ENCODE data around the gene MIOS.
"Not testable (repeated sequence)": the region's sequence is repeated elsewhere in the genome, so short reads cannot be mapped to it uniquely, and the experiment has no call there.

Gene MIOS

GRCh38 chr7:7647495-7648036, 80.9 kb downstream of the MIOS start:
- DNase-seq (ENCODE audit: low spot score): no peak

- DNase-seq (ENCODE audit: low spot score): no peak
Observed at GRCh38 chr7:7650682-7651206, 84.1 kb downstream of the MIOS start.

- DNase-seq (ENCODE audit: low spot score): no peak
Observed at GRCh38 chr7:7651479-7651878, 84.8 kb downstream of the MIOS start.

- DNase-seq (ENCODE audit: low spot score): no peak
Observed at GRCh38 chr7:7652798-7653540, 86.3 kb downstream of the MIOS start.

- peak; percentile 41 for DNase-seq (ENCODE audit: low spot score)
Observed at GRCh38 chr7:7653593-7654187, 87.0 kb downstream of the MIOS start.

GRCh38 chr7:7654964-7655715, 88.5 kb downstream of the MIOS start:
- DNase-seq (ENCODE audit: low spot score): no peak

- DNase-seq (ENCODE audit: low spot score): not testable (repeated sequence)
Observed at GRCh38 chr7:7656459-7656858, 89.8 kb downstream of the MIOS start.

Measured in CD4-positive, alpha-beta T cell treated with Interleukin-15 for 4 hours (primary cell).